GM20000 (cell line): ENCODE results near the gene ITGA6.

ENCODE experiments used
- DNase-seq: peaks from one replicate; pipeline ENCODE4 v3.0.0; 2012; ENCODE audit warnings: low spot score
- TF ChIP-seq, protein P1 (sequence below): IDR thresholded peaks from 2 replicates; pipeline ENCODE4 v1.5.1; 2012; ENCODE audit warnings: mild to moderate bottlenecking, control low read depth; ENCODE audit errors: extremely low read depth, missing control alignments

ITGA6 gene

DNA sequence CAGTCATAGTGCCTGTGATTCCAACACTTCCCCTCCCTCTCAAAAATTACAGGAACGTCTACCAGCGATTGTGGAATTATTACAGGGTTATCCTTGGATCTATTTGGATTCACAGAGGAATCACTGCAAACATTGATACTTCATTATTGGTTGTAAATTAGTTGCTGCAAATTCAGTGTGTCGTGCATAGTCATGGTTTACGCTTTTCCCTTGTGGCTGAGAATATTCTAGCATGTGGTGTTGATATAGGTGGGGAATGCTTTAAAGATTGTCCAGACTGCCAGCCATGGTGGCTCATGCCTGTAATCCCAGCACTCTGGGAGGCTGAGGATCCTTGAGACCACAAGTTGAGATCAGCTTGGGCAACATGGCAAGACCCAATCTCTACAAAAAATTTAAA lies 79.8 kb downstream of the ITGA6 start:
- TF ChIP-seq, protein P1, sequence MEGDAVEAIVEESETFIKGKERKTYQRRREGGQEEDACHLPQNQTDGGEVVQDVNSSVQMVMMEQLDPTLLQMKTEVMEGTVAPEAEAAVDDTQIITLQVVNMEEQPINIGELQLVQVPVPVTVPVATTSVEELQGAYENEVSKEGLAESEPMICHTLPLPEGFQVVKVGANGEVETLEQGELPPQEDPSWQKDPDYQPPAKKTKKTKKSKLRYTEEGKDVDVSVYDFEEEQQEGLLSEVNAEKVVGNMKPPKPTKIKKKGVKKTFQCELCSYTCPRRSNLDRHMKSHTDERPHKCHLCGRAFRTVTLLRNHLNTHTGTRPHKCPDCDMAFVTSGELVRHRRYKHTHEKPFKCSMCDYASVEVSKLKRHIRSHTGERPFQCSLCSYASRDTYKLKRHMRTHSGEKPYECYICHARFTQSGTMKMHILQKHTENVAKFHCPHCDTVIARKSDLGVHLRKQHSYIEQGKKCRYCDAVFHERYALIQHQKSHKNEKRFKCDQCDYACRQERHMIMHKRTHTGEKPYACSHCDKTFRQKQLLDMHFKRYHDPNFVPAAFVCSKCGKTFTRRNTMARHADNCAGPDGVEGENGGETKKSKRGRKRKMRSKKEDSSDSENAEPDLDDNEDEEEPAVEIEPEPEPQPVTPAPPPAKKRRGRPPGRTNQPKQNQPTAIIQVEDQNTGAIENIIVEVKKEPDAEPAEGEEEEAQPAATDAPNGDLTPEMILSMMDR: no peak
- DNase-seq: no peak

DNA sequence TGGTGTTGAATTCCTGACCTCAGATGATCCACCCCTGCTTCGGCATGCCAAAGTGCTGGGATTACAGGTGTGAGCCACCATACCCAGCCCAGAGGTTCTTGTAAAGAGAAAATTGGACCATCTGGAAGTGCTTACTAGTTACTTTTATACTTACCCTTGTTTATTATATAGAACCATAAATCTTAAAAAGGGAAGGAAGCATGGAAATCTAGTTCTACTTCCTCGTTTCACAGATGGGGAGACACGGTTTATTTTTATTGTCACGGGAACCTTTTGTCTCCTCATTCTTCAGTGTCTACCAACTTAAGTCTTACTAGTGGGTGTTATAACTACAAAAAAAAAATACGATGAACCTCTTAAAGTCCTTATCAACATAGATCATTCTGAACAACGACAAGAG lies 82.7 kb downstream of the ITGA6 start:
- no peak for DNase-seq
- TF ChIP-seq, protein P1: no peak

DNA sequence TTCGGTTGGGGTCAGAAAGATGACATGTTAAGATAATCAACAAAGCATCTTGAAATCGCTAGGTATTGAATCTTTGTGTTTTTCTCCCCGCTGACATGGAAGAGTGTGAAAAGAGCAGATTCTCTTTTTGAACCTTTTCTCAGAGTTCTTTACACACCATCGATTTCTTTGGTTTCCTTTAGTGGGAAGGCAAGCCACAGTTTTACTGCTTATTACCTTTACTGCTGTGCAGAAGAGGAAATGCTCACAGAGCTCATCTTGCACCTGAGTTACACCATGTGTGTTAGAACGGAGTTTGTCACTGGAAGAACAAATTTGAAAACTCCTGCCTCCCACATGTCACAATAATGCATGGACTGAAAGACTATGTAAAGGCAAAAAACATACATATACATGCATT lies 83.2 kb downstream of the ITGA6 start:
- TF ChIP-seq, protein P1: no peak
- DNase-seq: no peak

- DNase-seq: no peak
- TF ChIP-seq, protein P1: no peak
Measured at GRCh38 chr2:172512810-172513523, 85.6 kb downstream of the ITGA6 start.

DNA sequence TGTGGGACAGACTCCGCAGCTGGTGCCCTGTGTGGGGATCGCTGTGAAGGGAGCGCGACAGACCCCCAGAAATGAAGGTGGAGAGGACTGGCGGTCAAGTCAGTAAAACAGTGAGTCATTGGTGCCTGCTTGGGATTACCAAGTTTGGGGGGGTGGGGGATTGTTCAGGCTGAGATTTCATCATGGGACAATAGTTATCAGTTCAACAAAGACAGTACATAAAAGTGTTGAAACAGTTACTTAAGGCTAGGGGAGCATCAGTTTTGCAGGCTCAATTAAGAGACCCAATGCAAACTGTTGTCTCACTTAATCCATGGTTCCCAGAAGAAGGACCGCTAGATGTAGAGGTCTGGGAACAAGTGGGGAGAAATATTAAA lies 86.1 kb downstream of the ITGA6 start:
- TF ChIP-seq, protein P1: no peak
- DNase-seq: no peak

DNA sequence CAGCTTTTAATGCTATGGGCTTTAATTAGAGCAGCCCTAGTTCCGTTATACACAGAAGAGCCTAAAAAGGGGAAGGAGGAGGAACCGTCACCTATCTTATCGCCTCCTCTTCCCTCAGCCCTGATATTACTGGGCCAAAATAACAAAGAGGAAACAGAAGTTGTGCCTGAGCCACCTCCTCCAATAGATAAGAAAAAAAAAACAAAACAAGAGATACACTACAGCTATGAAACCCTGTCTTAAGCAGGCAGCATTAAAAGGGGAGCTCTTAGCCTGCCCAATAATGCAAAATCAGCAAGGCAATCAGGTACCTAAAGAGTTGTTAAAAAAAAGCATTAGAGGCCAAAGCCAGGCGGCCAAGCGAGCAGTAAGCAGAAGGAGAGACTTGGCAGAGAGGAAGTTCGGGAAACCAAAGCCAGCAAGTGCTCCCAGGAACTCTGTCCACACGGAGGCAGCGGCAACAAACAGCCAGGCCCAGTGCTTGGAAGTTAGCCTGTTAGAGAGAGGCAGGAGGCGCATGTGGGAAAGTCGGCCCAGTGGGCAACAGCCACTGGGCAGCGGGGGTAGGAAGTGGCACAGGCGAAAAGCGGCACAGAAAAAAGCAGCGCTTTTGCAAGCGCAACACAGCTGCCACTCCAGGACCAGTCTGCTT lies 86.7 kb downstream of the ITGA6 start:
- TF ChIP-seq, protein P1: no peak
- no peak for DNase-seq

GRCh38 chr2:172516299-172516698 lies 88.9 kb downstream of the ITGA6 start:
- TF ChIP-seq, protein P1: no peak

More at GRCh38 chr2:172516299-172516698, 88.9 kb downstream of the ITGA6 start:
- DNase-seq: no peak
